ENCODE data around the gene BARX2. TPM values are rescaled to one million over a fixed set of nuclear protein-coding genes. Genes with fewer than 3 reads are reported as not detected.
A peak's percentile ranks its signal among the peaks of the same experiment; 100 is the strongest.

The BARX2 gene
- total RNA-seq, 1 donor from 2014 or later: 7.0 TPM

- peak; percentile 56 for DNase-seq (ENCODE audit: low spot score)
Measured at GRCh38 chr11:129440028-129440713, 64.5 kb downstream of the BARX2 start.

GRCh38 chr11:129442171-129442570 lies 66.5 kb downstream of the BARX2 start:
- no peak for DNase-seq (ENCODE audit: low spot score)

GRCh38 chr11:129443276-129443675 lies 67.6 kb downstream of the BARX2 start:
- no peak for DNase-seq (ENCODE audit: low spot score)

GRCh38 chr11:129444274-129444673 lies 68.6 kb downstream of the BARX2 start:
- DNase-seq (ENCODE audit: low spot score): no peak

- peak; percentile 73 for DNase-seq (ENCODE audit: low spot score)
Measured at GRCh38 chr11:129445226-129445625, 69.6 kb downstream of the BARX2 start.

- no peak for DNase-seq (ENCODE audit: low spot score)
Measured at GRCh38 chr11:129446572-129446971, 70.9 kb downstream of the BARX2 start.

- no peak for DNase-seq (ENCODE audit: low spot score)
Measured at GRCh38 chr11:129447654-129448239, 72.1 kb downstream of the BARX2 start.

- DNase-seq (ENCODE audit: low spot score): no peak
Measured at GRCh38 chr11:129451524-129451923, 75.9 kb downstream of the BARX2 start.

- DNase-seq (ENCODE audit: low spot score): peak; percentile 41
Measured at GRCh38 chr11:129453293-129453721, 77.7 kb downstream of the BARX2 start.

- DNase-seq (ENCODE audit: low spot score): no peak
Measured at GRCh38 chr11:129455101-129455500, 79.5 kb downstream of the BARX2 start.

- DNase-seq (ENCODE audit: low spot score): no peak
Measured at GRCh38 chr11:129455756-129456655, 80.4 kb downstream of the BARX2 start.

- no peak for DNase-seq (ENCODE audit: low spot score)
Measured at GRCh38 chr11:129457321-129457720, 81.7 kb downstream of the BARX2 start.

- no peak for DNase-seq (ENCODE audit: low spot score)
Measured at GRCh38 chr11:129458278-129458677, 82.6 kb downstream of the BARX2 start.

- no peak for DNase-seq (ENCODE audit: low spot score)
Measured at GRCh38 chr11:129458756-129459535, 83.3 kb downstream of the BARX2 start.

GRCh38 chr11:129460714-129461113 lies 85.1 kb downstream of the BARX2 start:
- peak; percentile 28 for DNase-seq (ENCODE audit: low spot score)

- DNase-seq (ENCODE audit: low spot score): no peak
Measured at GRCh38 chr11:129484068-129484467, 108.4 kb downstream of the BARX2 start.

GRCh38 chr11:129489249-129489648 lies 113.6 kb downstream of the BARX2 start:
- DNase-seq (ENCODE audit: low spot score): no peak

GRCh38 chr11:129490004-129490403 lies 114.4 kb downstream of the BARX2 start:
- no peak for DNase-seq (ENCODE audit: low spot score)

GRCh38 chr11:129493746-129494145 lies 118.1 kb downstream of the BARX2 start:
- DNase-seq (ENCODE audit: low spot score): no peak
